GM15510 (cell line): ENCODE measurements around the gene VMP1.
A peak's percentile ranks its signal among the peaks of the same experiment; 100 is the strongest.

Source experiments
- POLR2A ChIP-seq: IDR thresholded peaks from 3 replicates; pipeline ENCODE4 v1.6.1; 2011; ENCODE audit warnings: borderline replicate concordance; ENCODE audit not compliant: insufficient read length; ENCODE audit errors: extremely low read depth

The VMP1 gene

DNA sequence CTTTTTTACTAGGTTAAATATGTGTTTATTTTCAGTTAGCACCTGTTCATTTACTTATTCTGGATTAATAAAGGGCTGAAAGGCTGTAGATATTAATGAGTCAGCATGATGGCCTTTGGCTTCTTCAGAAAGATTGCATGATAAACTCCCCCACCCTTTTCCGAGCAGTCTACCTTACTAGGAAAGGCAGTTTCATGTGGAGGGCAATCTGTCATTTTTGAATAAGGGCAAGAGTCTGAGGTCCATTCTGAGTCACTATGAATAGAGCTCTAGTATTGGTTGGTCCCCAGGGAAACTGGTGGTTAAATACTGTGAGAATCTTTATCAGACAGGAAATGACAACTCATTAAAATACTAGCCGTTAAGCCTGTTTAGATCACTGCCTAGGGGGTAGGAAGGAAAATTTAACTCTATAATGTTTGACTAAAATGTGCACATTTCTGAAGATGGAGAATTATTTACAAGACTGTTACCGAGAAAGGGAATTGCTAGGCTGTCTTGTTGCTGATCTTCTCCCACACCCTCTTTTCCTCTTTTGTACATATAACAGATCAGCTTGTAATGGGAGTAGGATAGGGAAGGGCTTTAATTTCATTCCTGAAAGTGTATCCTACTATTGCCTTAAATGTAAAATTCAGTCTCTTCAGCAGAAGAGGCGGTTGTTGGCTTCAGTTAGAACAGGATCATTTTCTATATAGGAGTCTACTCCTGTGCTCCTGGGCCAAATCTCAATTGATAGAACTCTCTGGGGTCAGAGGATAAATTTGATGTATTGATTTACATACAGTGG, 122.0 kb downstream of the VMP1 start:
- TF ChIP-seq POLR2A: no peak

DNA sequence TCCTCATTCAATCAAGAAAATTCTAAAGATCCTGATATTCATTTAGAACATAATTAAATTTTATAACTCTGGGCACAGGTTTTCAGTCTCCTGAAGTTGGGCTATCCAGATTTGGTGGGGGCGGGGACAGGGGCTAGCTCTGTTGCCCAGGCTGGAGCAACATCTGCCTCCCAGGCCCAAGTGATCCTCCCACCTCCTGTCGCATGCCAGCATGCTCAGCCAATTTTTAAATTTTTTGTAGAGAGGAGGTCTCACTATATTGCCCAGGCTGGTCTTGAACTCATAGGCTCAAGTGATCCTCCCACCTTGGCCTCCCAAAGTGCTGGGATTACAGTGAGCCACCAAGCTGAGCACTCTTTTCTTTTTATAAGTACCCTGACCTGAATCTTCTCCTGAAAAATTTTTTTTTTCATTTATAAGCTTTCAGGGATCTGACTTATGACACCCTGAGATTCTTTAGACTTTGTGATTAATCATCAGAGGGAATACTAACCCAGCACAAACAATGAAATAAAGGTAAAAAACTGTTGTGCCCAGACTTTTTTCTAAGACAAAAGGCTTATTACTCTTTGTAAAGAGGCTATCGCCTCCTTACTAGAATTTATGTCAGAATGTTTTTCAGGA, 122.7 kb downstream of the VMP1 start:
- no peak for TF ChIP-seq POLR2A

DNA sequence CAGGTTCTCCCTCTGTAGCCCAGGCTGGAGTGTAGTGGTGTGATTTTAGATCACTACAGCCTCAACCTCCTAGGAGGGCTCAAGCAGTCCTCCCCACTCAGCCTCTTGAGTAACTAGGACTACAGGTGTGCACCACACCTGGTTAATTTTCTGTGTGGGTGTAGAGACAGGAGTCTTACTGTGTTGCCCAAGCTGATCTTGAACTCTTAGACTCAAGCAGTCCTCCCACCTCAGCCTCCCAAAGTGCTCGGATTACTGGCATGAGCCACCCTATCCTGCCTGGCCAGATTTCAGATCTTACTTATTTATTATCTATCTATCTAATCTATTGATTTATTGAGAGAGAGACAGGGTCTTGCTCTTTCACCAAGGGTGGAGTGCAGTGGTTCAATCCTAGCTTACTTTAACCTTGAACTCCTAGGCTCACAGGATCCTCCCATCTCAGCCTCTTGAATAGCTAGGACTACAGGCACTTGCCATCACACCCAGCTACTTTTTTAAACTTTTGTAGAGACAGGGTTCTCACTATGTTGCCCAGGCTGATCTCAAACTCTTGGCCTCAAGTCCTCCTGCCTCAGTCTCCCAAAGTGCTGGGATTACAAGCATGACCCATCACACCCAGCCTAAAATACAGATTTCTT, 123.5 kb downstream of the VMP1 start:
- TF ChIP-seq POLR2A: no peak

DNA sequence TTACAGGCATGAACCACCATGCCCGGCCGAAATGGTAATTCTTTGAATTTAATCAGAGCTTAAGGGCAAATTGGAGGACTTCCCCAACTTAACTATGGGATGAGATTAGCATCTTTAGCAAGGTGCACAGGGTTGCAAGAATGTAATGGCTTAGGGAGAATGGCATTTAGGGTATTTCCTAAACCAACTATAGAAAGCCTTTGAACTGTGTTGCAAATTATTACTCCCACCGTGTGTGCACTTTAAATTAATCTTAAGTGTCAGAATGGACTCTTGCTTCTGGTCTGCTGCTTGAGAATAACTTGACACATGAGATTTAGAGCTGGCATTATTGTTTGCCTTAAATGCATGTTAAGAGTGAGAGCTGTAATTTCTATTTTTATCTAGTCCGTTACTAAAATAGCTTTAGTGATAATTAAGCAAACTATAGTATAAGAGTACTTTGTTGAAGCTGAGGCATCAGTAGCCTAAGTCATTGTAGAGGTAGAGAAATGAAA, 125.5 kb downstream of the VMP1 start:
- no peak for TF ChIP-seq POLR2A

DNA sequence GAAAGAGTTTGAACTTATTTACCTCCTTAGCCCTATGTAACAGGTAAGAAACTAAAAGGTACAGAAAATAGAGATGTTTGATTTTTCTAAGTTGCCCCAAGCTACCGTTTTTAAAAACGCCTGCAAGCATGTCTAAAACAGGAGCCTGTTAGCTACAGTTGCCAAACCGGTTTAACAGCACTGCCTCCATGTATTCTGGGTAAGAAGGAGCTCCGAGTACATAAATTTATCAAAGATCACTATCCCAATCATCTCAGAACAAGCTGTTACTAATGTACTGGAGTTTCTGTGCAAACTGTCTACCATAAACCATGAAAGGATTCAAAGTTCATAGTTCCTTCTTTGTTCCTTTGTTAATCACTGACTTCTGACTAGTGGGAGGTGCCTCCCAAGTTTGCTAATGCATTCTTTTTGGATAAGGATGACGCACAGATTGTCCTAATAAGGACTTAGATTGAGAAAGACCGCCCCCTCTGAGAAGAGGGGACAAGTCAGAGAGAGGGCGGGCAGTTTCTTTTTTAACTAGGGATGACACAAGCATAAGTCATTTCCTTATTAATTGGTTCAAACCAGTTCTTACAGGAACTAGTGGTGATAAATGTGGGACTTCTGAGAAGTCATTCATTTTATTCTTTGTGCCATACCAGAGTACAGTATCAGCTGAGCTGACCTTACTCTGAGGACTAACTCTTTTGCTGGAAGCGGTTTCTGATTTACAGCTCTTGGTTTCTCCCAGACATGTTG, 130.0 kb downstream of the VMP1 start:
- peak; percentile 88 for TF ChIP-seq POLR2A

DNA sequence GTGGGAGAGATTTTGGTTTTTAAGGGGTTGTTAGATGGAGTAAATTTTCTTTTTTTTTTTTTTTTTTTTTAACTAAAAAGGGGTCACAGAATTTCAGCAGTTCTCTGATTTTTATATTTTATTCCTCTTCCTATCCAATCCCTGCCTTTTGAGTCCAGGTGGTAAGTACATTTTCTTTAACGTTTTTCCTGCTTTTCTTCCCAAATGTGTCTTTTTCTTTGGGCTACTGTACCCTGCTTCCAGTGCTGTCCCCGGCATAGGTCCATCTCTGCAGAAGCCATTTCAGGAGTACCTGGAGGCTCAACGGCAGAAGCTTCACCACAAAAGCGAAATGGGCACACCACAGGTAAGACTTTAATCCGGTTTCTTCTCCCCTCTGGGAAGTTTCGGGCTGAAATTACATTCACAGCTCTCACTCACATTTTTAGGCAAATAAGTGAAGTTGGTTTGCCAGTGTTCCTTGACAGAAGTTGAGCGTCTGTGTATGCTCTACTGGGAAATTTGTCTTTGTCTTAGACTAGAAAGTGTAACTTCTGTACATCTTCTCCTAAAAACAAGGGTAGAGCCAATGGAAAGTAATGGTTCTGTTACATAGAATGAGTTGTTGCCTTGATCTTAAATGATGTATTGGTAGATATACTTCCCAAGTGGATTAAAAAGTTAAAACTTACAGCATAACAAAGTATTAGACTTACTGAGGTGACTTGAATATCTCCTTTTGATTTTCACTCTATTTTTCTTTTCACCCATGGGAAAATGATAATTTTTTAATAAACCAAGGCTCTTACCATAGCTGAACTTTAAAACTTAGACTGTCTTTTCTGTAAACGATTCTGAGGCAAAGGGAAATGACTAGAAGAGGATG, 130.8 kb downstream of the VMP1 start:
- no peak for TF ChIP-seq POLR2A

DNA sequence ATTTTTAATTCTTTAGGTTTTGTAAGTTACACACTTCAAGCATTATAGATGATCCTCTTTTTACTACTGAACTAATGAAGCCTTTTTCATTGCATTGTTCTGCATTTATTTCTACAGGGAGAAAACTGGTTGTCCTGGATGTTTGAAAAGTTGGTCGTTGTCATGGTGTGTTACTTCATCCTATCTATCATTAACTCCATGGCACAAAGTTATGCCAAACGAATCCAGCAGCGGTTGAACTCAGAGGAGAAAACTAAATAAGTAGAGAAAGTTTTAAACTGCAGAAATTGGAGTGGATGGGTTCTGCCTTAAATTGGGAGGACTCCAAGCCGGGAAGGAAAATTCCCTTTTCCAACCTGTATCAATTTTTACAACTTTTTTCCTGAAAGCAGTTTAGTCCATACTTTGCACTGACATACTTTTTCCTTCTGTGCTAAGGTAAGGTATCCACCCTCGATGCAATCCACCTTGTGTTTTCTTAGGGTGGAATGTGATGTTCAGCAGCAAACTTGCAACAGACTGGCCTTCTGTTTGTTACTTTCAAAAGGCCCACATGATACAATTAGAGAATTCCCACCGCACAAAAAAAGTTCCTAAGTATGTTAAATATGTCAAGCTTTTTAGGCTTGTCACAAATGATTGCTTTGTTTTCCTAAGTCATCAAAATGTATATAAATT, 132.3 kb downstream of the VMP1 start:
- TF ChIP-seq POLR2A: no peak

DNA sequence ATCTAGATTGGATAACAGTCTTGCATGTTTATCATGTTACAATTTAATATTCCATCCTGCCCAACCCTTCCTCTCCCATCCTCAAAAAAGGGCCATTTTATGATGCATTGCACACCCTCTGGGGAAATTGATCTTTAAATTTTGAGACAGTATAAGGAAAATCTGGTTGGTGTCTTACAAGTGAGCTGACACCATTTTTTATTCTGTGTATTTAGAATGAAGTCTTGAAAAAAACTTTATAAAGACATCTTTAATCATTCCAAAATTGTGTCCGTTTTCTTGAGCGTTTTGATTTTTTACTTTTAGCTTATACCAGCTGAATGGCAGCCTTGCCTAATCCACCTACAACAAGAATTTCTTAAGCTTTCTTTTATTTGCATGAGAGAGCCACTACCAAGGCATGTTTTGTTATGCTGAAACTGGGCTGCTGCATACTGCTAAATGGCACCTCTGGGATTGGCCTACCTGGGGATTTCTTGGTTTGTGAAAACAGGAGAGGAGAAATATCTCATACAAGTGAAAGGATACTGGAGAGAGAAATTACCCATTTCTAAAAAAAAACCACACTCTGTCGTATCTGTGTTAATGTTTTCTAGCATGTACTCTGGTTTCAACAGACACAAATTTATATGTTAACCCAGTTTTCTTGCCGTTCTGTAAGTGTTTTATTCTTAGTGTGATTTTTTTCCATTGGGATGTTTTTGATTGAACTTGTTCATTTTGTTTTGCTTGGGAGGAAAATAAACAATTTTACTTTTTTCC, 133.1 kb downstream of the VMP1 start:
- peak; percentile 55 for TF ChIP-seq POLR2A

DNA sequence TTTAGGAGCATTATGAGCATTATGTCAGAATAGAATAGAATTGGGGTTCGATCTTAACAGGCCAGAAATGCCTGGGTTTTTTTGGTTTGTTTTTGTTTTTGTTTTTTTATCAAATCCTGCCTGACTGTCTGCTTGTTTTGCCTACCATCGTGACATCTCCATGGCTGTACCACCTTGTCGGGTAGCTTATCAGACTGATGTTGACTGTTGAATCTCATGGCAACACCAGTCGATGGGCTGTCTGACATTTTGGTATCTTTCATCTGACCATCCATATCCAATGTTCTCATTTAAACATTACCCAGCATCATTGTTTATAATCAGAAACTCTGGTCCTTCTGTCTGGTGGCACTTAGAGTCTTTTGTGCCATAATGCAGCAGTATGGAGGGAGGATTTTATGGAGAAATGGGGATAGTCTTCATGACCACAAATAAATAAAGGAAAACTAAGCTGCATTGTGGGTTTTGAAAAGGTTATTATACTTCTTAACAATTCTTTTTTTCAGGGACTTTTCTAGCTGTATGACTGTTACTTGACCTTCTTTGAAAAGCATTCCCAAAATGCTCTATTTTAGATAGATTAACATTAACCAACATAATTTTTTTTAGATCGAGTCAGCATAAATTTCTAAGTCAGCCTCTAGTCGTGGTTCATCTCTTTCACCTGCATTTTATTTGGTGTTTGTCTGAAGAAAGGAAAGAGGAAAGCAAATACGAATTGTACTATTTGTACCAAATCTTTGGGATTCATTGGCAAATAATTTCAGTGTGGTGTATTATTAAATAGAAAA, 133.8 kb downstream of the VMP1 start:
- peak; percentile 20 for TF ChIP-seq POLR2A

DNA sequence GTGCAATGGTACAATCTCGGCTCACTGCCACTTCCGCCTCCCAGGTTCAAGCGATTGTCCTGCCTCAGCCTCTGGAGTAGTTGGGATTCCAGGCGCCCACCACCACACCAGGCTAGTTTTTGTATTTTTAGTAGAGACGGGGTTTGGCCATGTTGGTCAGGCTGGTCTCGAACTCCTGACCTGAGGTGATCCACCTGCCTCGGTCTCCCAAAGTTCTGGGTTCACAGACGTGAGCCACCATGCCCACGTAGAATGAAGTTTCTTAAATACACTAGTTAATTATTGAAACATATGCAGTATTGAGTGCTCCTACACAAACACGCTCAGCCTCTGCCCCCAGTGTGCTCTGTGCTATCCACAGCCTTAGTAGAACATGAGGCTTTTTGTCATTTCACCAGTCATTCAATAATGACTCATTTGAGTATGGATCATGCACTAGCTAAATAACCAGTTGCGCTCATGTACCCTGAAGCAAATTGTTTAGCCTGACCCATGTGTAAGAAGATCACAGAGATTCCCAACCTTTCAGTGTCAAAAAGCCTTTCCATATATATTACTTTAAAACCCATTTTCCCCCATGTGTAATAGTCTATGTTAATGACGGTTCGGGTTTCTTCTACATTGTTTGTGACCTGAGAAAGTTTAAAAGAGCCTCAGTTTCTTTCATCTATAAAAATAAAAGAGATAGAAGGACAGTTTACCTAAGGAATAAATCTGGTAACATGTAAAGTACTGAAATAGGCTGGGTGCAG, 135.6 kb downstream of the VMP1 start:
- TF ChIP-seq POLR2A: no peak

DNA sequence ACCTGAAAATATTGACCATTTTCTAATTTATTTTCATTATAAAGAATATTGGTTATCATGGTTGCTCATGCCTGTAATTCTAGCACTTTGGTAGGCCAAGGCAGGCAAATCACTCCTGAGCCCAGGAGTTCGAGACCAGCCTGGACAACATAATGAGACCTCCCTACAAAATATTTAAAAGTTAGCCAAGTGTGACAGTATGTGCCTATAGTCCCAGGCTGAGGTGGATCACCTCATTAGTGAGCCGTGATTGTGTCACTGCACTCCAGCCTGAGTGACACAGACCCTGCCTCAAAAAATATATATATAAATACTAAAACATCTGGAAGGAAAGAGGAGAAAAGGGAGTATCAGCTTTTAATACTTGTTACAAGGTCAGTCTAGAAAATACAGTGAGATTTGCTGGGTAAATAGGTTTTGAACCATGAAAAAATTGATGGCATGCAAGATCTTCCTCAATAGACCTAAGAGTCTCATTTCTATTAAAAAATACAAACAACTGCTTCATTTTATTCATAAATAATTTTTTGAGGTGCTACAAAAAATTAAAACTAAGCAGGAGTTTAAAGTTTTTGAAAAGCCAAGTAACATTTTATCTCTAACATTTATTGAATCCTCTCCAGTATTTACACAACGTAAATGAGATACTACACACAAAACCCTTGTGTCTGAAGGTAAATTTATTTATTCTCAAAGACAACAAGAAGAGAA, 137.6 kb downstream of the VMP1 start:
- TF ChIP-seq POLR2A: no peak
